Globus pallidus (tissue), 1 donor: ENCODE results near the gene UBE2E2.
"Not testable (repeated sequence)": the region's sequence is repeated elsewhere in the genome, so short reads cannot be mapped to it uniquely, and the experiment has no call there.

Source experiments
- DNase-seq: peaks from one replicate; pipeline ENCODE4 v3.0.0-alpha.2; 2015; ENCODE audit warnings: low spot score

Gene UBE2E2

GRCh38 chr3:23202921-23203707, at the start of gene UBE2E2:
UBE2E2 (plus strand) TSS chr3:23203327.
- peak; percentile 75 for DNase-seq

GRCh38 chr3:23153436-23153835, 49.7 kb upstream of the UBE2E2 start:
- DNase-seq = no peak

- DNase-seq = no peak
Observed at GRCh38 chr3:23157331-23157730, 45.8 kb upstream of the UBE2E2 start.

DNA sequence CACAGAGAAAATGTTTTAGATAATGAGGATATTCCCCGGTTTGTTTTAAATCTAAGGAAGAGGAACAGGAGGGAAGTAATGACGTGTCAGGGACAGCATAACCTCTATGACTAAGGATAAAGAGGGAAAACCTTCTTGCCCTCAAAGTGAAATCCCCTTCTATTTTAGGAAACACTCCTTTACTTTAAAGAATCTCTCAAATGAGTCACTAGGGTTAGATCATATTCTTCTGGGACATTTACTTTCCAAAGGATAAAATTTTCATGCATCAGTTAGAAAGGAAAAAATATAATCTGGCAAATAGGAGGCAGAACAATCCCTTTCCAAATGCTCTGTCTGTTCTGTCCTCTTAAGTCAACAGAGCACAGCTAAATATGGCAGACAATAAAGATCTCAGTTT, 43.2 kb upstream of the UBE2E2 start:
- DNase-seq = no peak

DNA sequence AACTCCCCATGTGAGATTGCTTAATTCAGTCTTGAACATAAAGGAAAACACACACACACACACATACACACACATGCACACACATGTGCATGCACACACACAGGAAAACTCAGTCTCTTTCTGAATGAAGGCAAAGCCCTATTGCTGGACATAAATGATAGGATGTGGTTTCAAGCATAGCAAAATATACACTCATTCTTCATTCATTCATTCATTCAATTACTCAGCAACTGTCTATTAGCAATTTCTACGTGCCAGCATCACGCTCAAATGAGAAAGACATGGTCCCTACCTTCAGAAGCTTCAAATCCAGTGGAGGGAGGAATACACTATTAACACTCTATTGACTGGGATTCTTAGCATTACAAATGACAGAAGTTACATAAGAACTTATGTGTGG, 41.8 kb upstream of the UBE2E2 start:
- no peak for DNase-seq

DNA sequence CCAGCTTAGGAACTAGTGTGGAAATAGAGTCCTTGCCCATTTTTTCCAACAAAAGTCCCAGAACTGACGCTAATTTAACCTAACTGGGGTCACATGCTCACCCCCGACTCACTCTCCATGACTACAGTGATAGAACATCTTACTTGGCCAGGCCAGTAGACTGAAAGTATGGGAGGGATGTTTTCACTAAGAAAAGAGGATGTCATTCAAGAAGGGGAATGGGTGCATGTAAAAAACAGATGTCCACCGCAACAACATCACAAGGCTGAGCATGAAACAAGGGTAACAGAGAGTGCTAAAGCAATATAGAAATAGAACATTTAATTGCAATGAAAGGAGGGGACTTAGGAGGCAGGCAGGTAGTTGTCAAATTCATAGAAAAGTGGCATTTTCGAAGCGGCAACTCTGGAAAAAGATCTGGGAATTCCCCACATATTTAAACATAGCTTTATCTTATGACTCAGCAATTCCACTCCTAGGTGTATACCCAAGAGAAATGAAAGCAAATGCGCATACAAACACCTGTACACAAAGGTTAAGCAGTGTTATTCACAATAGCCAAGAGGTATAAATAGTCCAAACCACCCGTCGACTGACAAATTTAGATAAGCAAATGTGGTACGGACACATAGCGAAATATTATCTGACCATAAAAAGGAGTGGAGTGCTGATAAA, 41.1 kb upstream of the UBE2E2 start:
- no peak for DNase-seq

DNA sequence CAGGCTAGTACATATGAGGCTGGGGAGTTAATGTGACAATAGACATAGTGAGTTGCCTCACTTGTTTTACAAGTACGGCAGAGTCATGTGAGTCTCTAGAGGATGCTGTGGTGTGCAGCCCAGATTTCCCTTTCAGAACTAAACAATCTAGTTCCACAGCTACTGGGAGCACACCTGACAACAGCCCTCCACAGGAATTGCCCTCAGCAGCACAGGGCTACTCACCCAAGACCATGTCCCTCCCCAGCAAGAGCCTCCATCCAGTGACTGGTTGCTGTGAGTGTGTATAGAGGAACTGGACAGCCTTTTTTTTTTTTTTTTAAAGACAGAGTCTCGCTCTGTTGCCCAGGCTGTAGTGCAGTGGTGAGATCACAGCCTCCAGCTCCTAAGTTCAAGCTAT, 40.2 kb upstream of the UBE2E2 start:
- no peak for DNase-seq

- DNase-seq = no peak
Observed at GRCh38 chr3:23164746-23165145, 38.4 kb upstream of the UBE2E2 start.

DNA sequence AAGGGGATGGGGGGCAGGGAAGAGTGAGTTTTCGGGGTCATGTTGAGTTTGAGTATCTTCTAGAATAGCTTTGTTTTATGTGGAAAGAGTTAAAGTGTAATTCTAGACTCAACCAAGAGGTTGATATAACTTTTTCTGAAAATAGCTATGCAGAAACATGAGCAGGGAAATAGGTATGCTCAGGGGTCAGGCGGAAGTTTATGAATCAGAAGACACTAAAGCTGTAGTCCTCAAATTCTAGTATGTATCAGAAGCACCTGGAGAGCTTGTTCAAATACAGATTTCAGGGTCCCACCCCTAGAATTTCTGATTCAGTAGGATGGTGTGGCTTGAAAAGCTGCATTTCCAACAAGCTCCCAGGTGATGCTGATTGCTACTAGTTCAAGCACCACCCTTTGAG, 37.6 kb upstream of the UBE2E2 start:
- no peak for DNase-seq

- DNase-seq = no peak
Observed at GRCh38 chr3:23166276-23166675, 36.9 kb upstream of the UBE2E2 start.

DNA sequence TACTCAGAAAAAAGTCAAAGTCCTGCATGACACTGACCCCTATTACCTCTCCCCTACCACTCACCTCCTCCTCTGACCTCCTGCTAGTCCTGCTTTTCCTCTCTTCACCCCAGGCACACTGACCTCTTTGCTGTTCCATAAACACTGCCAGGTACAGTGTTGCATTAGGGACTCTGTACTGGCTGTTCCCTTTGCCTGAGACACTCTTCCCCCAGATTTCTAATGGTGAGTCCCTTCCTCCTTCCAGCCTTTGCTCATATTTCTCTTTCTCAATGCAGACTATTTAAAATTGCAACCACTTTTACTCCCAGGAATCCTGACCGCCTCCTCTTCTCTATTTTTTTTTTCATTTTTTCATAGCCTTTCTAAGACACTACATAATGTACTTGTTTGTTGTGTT, 36.3 kb upstream of the UBE2E2 start:
- DNase-seq = no peak

DNA sequence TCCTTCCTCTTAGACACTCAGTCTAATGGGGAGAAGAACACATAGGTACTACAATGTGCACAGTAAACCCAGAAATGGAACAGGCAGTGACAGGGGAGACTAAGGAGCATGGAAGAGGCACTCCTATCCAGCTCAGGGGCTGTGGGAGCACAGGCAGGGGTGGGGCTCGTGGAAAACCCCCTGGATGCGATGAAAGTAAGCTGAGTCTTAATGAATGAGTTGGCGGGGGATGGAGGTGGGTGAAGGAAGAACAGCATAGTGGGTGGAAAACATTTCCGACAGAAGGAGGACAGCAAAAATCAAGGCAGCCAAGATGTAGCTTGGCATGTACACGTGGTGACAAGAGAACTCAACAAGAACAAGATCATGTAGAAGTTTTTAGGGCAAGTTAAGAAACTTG, 33.6 kb upstream of the UBE2E2 start:
- no peak for DNase-seq

- no peak for DNase-seq
Observed at GRCh38 chr3:23170291-23170690, 32.8 kb upstream of the UBE2E2 start.

DNA sequence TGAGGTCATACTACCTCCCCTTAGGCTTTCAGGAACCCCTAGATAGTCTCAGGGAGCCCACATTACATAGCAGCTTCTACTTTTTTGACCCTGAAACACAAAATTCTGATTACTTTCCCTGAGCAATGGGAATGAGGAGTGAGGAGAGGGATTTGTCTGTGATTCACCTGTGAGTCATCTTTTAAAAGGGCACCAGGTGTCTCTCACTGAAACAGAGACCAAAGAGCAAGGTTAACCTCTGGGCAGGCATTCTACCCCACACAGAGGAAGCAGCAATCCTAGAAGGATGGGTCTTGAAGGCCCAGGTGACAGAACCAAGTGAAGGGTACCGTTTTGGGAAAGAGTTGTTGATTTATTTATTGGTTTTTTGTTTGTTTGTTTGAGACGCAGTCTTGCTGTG, 31.1 kb upstream of the UBE2E2 start:
- DNase-seq = no peak

GRCh38 chr3:23174426-23175039, 28.6 kb upstream of the UBE2E2 start:
- DNase-seq = no peak

GRCh38 chr3:23175341-23176083, 27.6 kb upstream of the UBE2E2 start:
- no peak for DNase-seq

- DNase-seq = not testable (repeated sequence)
Observed at GRCh38 chr3:23176839-23177238, 26.3 kb upstream of the UBE2E2 start.

DNA sequence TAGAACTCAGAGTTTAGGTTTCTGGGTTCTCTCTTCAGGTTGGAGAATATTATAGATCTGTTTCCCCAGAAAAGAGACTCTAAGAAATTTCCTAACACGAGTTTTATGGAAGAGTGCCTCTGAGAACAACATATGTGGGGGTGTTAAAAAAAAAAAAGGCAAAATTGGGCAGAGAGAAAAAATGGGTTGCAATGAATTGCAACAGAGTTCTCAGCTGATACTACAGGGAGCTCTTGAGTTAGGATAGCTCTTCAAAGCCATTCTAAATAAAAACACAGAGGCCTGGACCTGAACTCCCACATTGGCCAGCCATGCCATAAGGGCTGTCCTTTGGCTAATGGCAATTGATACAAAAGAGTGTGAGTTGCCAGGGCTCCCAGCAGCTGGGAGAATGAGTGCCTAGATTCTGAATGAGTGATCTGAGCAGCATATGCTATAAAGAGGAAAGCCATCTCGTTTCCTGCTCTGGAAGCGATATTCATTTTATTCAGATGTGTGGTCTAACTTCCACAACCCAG, 20.1 kb upstream of the UBE2E2 start:
- DNase-seq = no peak

- DNase-seq = peak; percentile 58
Observed at GRCh38 chr3:23183731-23184130, 19.4 kb upstream of the UBE2E2 start.

DNA sequence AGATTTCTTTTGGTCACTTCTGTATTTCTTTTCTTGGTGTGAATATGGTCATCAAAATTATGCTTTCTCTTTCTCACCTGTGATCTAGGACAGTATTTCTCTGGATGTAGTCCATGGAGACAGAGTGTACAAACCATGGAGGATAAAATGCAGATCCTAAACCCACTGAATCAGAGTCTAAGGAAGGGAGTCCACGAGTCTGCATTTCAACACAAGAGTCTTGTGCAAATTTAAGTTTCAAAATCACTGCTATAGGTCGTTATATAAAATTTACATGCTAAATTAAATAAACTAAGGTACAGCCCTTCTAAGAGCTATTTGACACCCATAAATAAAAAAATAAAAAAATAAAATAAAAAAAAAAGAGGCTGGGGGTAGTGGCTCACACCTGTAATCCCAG, 17.3 kb upstream of the UBE2E2 start:
- no peak for DNase-seq

DNA sequence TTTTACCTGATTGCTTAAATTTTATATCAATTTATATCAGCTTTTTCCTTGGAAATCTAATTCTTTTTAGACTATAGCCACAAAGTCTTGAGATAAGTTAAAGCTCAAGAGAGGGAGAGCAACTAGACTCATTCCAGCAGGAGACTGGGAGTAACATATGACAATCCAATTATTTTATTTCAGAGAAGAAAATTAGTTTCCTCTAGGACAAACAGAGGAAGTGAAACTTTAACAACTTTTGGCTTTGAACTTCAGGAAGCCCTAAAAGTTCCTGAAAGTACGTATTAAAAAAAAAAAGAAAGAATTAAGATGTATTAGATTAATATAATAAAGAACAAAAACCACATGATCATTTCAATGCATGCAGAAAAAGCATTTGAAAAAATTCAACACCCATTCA, 13.9 kb upstream of the UBE2E2 start:
- no peak for DNase-seq

GRCh38 chr3:23192816-23193215, 10.3 kb upstream of the UBE2E2 start:
- DNase-seq = no peak
